ENCODE measurements around the gene MLH1.

DNA sequence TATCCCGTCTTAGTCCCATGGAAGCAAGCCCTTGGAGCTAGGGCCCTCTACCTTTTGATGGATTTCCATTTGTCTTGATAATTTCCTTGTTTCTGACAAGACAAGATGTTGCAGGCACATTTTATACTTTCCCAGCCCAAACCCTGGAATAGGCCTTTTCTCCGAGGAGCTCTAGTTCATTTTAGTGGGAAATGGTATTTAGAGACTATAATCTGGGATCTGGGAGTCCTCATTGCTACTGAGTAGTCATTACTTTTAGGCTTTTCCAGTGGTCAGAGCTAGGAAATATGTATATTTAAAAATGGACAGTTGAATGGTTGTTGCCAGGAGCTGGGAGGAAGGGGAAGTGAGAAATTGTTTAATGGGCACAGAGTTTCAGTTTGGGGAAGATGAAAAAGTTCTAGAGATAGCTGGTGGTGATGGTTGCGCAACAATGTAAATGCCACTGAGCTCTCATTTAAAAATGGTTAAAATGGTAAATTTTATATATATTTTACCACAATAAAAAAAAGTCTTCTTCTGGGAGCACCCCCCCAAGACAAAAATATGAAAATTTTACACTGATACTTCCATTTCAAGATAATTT lies 31.6 kb downstream of the MLH1 start:
- TF ChIP-seq, protein P1, sequence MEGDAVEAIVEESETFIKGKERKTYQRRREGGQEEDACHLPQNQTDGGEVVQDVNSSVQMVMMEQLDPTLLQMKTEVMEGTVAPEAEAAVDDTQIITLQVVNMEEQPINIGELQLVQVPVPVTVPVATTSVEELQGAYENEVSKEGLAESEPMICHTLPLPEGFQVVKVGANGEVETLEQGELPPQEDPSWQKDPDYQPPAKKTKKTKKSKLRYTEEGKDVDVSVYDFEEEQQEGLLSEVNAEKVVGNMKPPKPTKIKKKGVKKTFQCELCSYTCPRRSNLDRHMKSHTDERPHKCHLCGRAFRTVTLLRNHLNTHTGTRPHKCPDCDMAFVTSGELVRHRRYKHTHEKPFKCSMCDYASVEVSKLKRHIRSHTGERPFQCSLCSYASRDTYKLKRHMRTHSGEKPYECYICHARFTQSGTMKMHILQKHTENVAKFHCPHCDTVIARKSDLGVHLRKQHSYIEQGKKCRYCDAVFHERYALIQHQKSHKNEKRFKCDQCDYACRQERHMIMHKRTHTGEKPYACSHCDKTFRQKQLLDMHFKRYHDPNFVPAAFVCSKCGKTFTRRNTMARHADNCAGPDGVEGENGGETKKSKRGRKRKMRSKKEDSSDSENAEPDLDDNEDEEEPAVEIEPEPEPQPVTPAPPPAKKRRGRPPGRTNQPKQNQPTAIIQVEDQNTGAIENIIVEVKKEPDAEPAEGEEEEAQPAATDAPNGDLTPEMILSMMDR (IDR thresholded peaks at IDR 0.05): no peak
- TF ChIP-seq POLR2A (IDR thresholded peaks at IDR 0.05): no peak

All from heart left ventricle (tissue), 13 donors.